B cell (primary cell): ENCODE measurements around the gene EFCAB13.

ENCODE experiments used
- CTCF ChIP-seq: fragments of 200-600 bp; IDR thresholded peaks from one replicate; pipeline ENCODE4 v1.8.0; 2022; ENCODE audit warnings: antibody characterized with exemption, mild to moderate bottlenecking
- EZH2 ChIP-seq: IDR thresholded peaks from 2 replicates; pipeline ENCODE4 v1.6.1; 2012; ENCODE audit warnings: borderline replicate concordance, low read depth, mild to moderate bottlenecking, moderate library complexity, low read length; ENCODE audit not compliant: insufficient read depth, poor library complexity, severe bottlenecking

GRCh38 chr17:47295037-47295873, 28.5 kb upstream of the EFCAB13 start:
- no peak for TF ChIP-seq CTCF
- TF ChIP-seq EZH2 = no peak
